GM10248 (cell line): ENCODE results near the gene IL34.

Experiments
- CTCF ChIA-PET: fragments of 300-600 bp; sonication (Branson Sonifier 250); formaldehyde crosslinking; extraction: SDS; loops from one replicate; lab custom pipeline; 2021; ENCODE audit warnings: antibody characterized with exemption; lab: Yijun Ruan, JAX
- POLR2A ChIA-PET: fragments of 350-650 bp; sonication (Branson Sonifier 250); formaldehyde crosslinking; extraction: SDS; loops from one replicate; lab custom pipeline; 2020; ENCODE audit warnings: antibody characterized with exemption; lab: Yijun Ruan, JAX
- DNase-seq: peaks from one replicate; pipeline ENCODE4 v3.0.0; 2012; ENCODE audit errors: extremely low spot score
- CTCF ChIP-seq: IDR thresholded peaks from 2 replicates; pipeline ENCODE4 v1.5.1; 2012; ENCODE audit warnings: mild to moderate bottlenecking, low read depth; ENCODE audit errors: extremely low read depth, missing control alignments, control extremely low read depth

The IL34 gene

GRCh38 chr16:70677499-70678120 is 31.3 kb downstream of the IL34 start:
- no peak for DNase-seq
- CTCF ChIA-PET = interaction anchor here (12.1 kb wide), 1 partner anchor 92 kb away, joined by 120 read pairs; no protein-coding TSS in a partner anchor

GRCh38 chr16:70678121-70678897 is 31.9 kb downstream of the IL34 start:
- no peak for DNase-seq
- CTCF ChIA-PET = interaction anchor here (0.9 to 12.1 kb wide), 8 partner anchors 9 to 91 kb away, joined by 3 to 120 read pairs (median 4); no protein-coding TSS in a partner anchor
- TF ChIP-seq CTCF = no peak
- POLR2A ChIA-PET = no interaction called here

More at GRCh38 chr16:70677499-70678120, 31.3 kb downstream of the IL34 start:
- no peak for TF ChIP-seq CTCF
- POLR2A ChIA-PET = no interaction called here

GRCh38 chr16:70678898-70679670 is 32.7 kb downstream of the IL34 start:
- DNase-seq = no peak
- no peak for TF ChIP-seq CTCF
- POLR2A ChIA-PET = no interaction called here
- CTCF ChIA-PET = interaction anchor here (0.9 to 12.1 kb wide), 10 partner anchors 9 to 105 kb away, joined by 3 to 120 read pairs (median 4); no protein-coding TSS in a partner anchor

GRCh38 chr16:70679671-70680494 is 33.5 kb downstream of the IL34 start:
- DNase-seq = no peak
- peak; percentile 36 for TF ChIP-seq CTCF
- ChIA-PET POLR2A (no interaction called here), CTCF (interaction anchor here (0.6 to 12.1 kb wide), 10 partner anchors 8 to 104 kb away, joined by 3 to 120 read pairs (median 3); no protein-coding TSS in a partner anchor)

- ChIA-PET POLR2A (no interaction called here), CTCF (interaction anchor here (0.6 to 12.1 kb wide), 6 partner anchors 7 to 89 kb away, joined by 3 to 120 read pairs (median 3); no protein-coding TSS in a partner anchor)
- no peak for TF ChIP-seq CTCF
- DNase-seq = no peak
Observed at GRCh38 chr16:70680495-70681381, 34.4 kb downstream of the IL34 start.
